A204.1 (cell line): ENCODE results near the gene LRRC1.

Source experiments
- FAIRE-seq: peaks from 2 replicates; lab custom pipeline; 2012; peaks lifted over from hg19 to GRCh38; lab: Jason Lieb, UNC

The LRRC1 gene

DNA sequence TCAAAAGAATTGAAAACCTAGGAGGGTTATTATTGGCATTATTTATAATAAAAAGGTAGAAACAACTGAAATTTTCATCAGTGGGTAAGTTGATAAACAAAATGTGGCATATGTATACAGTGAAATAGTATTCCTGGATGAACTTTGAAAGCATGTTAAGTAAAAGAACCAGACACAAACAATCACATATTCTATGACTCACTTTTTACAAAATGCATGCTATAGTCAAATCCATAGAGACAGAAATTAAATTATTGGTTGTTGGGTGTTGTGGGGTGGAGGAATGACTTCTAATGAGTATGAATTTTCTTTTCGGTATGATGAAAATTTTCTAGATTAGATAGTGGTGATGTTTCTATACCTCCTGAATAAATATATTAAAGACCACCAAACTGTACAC lies 94.6 kb downstream of the LRRC1 start:
- no peak for FAIRE-seq

DNA sequence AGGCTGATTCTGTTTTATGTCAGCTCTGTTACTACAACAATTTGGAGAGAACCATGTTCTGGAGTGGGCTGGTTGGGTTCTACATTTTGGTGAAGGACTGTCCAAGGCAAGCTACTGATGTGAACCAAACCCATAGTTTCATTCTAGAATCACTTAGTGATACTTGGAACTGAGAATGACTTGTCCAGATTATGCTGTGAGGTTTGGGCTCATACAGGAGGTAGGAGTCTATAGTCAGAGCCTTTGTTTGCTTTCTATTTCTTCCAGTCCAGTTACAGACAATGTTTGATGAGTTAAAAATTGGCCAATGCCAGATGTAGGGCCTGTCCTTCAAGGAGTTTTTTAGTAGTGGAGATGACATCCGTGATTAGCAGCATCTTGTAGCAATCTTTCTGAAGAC lies 97.9 kb downstream of the LRRC1 start:
- no peak for FAIRE-seq

DNA sequence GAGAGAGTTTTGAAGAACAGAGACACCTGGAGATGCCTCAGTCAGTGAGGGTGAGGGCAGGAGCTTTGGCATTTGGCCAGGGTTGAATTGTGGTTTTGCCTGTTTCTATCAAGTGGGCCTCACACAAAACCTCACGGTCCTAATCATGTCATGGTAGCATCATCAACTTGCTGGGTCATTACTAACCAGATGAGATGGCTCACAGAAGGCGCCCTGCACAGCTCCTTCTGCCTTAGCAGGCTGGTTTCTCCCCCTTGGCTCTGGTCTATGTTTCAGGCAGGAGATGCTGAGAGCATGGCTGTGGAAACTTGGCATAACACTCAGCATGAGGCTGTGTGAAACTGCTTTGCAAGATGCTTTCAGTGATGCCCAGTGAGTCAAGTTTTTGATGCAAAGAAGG lies 99.3 kb downstream of the LRRC1 start:
- no peak for FAIRE-seq

DNA sequence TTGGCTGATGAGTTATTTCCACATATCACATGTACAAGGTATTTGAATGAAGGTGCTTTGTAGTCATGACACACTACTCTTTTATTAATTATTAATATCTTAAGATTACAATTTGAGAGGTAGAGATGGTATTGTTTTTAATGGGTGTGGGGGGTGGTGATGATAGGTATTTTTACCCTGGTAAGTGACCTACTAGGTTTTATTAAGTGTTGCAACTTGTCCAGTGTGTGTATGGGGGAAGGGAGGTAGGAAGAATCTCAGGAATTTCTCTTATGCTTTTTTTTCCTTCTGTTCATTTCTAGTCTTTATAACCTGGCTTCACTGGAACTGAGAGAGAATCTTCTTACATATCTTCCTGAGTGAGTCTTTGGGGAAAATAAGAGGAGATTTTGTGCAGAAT lies 101.4 kb downstream of the LRRC1 start:
- FAIRE-seq, result no peak

DNA sequence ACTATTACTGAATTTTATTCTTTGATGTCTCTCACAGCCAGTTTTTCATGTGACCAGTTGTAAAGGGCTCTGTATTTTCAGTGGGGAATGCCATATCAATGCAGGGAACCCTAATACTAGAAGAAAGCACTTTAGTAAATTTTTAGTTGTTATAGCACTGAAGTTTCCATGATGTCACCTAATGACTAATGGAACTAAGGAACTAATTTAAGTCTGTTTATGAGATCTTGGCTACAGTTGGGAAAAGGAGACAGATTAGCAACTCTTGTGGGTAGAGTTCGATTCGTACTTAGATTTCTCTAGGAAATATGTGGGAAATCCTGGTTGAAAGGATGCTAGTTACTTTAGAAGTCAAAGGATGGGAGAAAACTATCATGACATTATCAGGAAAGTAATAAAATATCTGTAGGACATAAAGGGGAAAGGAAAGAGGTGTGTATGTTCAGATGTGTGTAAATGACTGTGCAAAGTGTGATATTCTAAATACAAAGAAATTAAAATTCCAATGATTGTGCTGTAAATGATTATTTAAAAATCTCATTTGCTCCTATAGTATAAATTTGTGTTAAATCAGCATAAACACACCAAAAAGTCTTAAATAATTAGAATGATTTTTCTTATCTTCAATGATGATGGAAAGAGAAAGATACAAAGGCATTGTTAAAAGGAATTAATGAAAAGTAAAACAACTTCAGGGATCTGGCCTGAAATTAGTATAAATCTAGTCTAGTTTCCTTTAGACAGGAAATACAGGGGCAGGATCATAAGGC lies 103.4 kb downstream of the LRRC1 start:
- FAIRE-seq, result no peak

DNA sequence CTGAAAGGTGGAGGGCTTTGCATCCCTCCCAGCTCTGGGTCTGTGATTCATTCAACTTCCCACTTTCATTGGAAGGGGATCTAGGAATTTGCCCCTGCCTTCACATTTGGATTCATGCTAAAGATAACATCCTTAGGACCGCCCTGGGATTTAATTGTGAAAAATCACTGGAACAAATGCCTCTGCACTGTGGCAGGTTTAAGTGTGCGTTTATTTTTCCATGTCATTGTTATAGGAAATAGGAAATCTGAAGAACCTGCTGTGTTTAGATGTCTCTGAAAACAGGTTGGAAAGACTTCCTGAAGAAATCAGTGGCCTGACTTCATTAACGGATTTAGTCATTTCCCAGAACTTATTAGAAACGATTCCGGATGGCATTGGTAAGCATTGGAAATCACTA lies 104.7 kb downstream of the LRRC1 start:
- no peak for FAIRE-seq

DNA sequence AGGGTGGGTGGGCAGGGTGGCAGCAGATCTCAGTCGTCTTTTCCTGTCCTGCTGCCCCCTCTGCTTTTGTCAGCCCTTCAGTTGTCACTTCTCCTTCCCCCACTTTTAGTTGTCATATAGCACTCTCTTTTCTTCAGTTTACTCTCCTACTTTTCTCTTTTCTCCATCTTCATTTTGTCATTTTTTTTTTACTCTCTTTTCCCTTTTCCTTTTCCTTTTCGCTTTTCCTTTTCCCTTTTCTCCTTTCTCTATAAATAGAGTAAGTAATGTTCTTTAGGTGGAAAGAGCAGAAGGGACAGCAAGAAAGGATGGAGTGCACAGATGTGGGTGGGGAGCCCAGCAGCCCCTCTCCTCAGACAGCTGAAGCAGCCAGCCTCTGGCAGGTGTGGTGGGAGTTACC lies 108.6 kb downstream of the LRRC1 start:
- FAIRE-seq, result no peak

DNA sequence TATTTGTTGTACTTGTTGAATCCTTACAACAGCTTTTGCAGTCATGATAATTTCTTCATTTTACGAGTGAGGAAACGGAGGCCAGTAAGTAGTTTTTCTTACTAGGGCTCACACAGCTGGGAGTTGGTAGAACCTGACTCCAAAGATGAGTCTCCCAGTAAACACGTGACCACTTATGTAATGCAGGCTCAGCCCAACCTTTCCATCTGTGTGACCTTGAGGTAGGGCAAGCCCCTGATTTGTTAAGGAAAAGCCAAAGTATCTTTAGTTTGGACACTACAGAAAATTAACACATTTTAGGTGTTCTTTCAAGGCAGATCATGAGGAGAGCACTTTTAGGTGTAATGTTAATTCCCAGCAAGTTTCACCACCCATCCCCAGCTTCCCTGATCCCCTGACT lies 111.3 kb downstream of the LRRC1 start:
- no peak for FAIRE-seq

DNA sequence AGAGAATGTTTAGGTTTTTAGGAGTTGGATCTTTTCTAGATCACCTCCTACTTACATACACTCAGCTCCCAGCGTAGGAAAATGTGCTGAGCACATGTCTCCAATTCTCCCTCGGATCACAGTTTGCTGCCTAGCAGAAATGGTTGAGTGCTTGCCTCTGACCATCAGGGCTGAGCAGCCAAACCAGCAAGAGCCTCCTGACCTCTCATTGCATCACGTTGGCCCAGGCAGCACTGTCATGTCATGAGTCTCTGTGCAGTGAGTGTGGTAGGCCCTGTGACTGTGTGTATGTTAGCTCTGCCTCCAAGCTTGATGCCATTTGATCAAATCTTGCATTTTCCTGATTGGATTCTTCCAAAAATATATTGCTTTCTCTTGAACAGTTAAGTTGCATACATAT lies 112.0 kb downstream of the LRRC1 start:
- no peak for FAIRE-seq

DNA sequence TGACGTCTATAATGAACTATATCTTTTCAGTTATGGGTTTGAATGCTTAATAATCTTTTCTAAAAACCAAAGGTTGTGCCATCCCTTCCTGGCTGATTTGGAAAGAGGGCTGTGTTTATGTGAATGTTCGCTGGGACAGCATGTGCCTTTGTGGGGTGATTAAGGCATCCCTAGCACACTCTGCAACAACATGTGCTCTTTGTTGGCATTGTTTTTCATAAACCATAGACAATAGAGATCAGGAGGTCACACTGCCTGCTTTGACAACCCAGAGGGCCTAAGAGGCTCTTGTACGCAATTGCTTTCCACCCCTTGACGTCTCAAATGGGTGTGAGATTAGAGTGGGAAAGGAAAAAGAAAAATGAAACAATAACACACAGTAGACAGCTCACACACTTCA lies 116.0 kb downstream of the LRRC1 start:
- FAIRE-seq, result no peak

DNA sequence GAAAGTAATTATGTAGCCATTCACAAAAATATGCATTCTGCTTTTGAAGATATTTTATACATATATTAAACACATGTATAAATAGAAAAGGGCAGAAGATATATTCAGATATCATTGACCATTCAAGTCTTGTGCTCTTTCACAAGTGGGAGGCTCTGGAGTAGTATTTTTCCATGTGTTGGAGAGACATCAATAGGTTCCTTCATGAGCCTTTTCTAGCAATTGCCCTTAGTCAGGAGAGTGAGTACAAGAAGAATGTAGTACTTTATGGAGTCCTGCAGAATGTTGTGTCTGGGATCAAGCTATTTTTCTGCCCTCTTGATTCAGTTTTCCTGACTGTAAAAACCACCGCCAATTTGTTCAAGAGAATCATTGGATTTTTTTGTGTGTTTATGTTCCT lies 117.9 kb downstream of the LRRC1 start:
- no peak for FAIRE-seq

DNA sequence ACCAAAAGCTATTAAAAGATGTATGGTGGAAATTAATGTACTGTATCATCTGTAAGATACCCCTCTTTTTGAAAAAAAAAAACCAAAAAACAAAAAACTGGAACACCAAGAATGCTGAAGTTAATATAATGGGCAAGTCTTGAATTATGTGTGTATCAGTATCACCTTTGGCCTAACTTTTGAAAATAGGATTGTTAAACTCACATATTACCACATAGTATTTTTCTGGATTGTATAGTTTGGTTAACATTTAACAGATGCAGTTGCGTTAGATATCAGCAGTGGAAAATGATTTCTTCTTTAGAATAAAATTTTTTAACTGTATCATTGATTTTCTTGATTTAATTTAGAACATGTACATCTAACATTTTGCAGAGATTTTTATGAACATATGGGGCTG lies 118.5 kb downstream of the LRRC1 start:
- FAIRE-seq, result no peak

DNA sequence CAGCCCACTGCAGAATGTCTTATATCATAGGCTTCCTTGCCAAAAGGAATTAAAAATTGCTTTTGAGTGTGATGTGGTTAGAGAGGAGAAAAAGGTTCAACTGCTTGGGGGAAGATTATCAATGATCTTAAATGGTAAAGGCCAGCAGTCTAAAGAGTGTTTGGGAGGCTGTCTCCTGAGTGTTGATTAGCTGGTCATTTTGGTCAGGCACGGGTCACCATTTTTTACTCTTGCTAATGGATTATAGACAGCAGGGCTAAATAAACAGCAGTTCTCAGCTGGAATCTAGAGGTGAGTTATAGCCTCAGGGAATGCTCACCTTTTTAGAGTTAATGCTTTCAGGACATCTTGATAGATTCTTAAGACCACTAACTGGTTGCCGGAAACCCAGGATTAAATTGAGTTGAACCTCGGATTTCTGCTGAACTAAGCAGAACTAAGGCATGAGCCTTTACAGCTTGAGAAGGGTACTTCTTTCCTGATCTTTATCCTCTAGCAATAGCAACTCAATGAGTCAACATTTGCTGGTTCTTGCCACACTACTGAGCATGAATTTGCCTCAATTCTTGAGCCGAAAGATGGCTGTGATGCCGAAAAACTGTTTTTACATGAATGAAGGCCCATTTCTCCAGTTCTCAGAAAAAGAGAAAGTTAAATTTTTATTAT lies 120.4 kb downstream of the LRRC1 start:
- FAIRE-seq, result no peak

DNA sequence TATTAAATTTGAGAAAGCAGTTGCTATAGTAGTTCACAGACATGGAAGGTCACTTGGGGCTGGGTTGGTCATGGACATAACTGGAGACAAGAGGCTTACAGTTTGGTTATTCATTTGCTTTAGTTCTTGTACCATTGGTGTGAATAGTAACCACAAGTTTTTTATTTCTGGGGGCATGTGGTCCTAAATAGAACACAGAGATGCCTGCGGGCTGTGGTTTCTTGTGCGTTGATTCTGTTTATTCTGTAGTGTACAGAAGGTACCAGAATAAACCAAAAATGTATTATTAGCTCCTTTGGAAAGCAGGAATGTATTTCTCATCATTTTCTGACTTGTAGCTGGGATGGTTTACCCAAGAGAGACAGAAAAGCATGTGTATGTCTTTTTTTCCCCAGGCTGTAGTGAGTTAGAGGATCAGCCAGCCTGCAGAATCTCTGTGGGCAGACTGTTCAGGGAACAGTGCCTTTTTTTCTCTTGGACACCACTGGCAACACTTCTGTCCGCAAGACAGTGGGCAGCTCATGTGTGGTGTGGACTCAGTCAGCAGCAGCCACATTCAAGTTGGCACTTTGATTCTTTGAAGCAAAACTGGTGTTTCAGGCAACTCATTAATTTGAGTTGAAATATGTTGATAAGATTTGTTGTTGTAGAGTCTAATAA lies 122.1 kb downstream of the LRRC1 start:
- no peak for FAIRE-seq

DNA sequence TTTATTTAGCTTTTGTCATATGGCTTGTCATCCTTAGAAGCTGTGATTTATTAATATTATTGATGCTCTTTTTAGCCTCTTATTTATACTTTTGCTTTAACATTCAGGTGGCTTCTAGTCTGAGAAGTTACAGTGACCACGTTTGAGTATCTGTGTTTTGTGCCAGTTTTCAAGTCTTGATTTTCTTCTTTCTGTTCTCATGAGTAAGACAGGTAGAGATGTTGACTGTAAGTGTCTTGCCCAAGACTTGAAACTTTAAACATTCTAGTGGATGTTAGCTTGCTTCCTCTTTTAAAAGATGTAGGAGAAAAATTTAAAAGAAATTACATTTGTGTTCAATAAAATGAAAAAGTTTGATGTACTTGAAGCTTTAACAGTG lies 122.6 kb downstream of the LRRC1 start:
- FAIRE-seq, result no peak

DNA sequence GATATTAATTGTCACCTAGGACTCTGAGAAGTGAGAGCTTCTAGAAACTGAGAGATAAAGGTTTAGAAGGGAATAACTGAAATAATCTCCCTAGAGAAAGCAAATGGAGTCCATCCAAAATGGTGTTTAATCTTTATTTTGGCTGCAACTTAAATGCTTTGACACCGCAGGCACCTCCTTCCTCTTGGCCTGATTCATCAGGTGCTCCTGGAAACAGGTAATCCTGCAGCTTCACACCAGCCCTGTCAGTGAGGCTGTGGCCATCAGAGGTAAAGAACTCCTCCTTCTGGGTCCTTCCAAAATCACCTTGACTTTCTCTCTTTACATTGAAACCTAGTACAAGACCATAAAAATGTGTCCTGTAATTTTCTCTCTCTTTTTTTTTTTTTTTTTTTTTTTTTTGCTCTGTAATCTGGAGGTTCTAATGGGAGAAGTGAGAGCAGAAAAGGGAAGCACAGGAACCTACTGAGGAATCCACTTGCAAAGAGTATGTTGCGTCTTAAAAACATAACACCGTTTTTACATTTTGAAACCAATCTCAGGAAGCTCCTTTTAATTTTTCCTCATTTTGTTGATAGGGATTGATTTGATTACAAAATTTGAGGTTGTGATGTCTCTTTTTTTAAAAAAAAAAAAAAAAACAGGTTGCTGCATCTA lies 124.2 kb downstream of the LRRC1 start:
- FAIRE-seq, result no peak

DNA sequence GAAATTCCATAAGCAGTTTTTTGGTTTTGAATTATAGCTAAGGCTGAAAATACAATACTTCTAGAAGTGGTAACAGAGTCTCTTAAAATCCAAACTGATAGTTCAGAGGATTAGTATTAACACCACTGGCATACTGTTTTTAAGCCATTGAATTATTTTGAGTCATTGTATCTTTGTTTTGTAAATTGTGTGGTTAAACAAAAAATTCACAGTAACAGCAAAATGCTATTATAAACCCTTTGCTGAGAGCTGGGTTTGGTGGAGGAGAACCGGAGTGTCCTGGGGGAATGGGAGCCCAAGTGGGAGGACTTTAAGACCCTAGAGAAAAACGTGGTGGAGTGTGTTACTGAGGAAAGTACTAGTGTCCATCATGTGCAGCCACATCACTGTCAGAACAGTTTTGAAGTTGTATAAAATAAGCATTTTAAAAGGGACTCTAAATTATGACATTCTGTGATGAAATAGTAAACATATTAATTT lies 125.1 kb downstream of the LRRC1 start:
- FAIRE-seq, result no peak

DNA sequence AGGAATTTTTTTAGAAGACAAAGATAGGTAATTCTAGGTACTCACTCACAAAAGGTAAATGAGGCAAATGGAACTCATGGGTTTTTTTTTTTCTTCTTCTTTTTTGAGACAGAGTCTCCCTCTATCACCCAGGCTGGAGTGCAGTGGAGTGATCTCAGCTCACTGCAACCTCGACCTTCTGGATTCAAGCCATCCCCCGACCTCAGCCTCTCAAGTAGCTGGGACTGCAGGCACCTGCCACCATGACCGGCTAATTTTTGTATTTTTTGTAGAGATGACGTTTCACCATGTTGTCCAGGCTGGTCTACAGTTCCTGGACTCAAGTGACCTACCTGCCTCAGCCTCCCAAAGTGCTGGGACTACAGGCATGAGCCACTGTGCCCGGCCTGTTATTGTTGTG lies 126.1 kb downstream of the LRRC1 start:
- FAIRE-seq, result no peak

DNA sequence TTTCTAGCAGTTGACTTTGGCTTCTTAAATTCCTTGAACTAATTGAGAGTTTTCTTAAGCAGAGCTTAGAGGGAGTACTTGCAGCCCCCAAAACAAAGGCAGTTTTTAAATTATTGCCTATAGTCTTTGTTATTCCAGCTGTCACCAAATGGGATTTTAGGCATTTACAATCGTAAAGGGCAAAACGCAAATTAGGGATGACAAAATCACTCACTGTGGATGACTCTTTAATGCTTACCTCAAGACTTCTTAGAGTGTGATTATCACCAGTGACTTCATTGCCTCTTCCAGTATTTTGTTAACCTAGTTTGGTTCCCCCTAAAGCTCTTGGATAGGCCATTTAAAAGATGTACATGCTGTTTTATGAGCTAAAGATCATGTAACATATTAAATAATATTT lies 126.8 kb downstream of the LRRC1 start:
- FAIRE-seq, result no peak

DNA sequence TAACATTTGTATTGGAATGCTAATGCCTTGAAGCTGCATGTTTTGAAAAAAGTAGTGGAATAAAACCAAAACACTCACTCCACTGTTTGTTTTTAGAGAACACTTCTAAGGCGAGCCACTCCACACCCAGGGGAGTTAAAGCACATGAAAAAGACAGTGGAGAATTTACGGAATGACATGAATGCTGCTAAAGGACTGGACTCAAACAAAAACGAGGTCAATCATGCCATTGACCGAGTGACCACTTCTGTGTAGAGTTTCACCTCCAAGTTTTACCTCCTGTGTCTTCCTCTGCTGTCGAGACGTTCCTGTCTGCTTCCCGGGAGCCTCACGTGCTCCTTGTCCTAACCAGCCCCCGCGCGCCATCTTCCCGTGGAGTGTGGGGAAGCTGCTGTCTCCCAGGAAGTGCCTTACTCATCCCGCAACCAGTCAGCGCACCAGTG lies 127.8 kb downstream of the LRRC1 start:
- no peak for FAIRE-seq

DNA sequence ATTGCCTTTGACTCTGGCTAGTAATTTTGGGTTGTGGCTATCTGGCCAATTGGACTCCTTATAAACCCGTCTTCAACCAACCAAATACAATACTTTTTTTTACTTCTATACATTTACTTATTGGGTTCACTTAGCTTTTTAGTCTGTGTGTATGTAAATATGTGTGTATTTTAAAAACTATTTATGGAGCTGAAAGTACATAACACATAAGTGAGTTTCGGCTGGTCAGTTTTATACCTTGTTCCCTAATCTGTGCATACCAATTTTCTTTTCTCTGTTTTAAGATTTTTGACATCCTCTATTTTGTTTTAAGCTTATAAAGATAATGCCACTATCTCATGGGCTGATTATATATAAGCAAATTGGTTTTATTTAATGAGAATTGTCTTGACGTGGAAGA lies 129.5 kb downstream of the LRRC1 start:
- FAIRE-seq, result no peak

DNA sequence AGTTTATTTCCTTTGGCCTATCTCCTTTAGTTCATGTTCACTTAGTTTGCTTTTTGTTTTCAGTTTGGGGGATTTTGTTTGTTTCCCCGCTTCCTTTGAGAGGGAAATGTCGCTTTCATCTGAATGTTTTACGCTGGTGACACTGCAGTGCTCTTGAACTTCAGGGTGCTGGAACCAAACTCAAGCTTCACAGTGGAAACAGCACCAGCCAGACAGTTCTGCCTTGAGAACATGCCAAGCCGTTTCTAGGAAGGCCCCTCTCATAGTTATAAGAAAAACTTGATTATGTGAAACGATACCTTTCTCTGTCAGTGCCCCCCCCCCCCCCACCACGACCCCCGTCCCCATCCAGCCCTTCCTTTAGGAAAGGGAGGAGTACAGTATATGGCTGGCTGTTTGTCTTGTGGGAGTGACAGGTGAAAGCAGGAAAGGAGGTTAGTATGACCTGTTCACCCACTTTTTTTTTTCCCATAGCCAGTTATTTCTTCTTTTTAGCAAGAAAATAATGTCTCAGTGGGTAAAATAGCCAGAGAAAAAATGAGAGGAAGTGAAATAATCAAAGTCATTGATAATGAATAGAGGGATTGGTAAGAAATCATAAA lies 130.1 kb downstream of the LRRC1 start:
- no peak for FAIRE-seq

DNA sequence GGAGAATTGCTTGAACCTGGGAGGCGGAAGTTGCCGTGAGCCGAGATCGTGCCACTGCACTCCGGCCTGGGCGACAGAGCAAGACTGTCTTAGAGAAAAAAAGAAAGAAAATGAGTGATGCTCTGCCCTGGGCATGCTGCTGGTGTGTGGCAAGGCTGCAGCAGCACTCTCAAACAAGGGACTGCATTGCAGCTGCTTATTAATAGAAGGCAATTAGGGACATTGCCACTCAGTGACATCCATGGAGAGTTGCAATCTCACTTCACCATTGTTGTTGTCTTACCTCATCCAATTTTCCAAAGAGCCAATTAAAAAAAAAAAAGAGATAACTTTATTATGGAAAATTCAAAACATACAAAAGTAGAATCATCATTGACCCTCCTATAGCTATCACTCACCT lies 131.1 kb downstream of the LRRC1 start:
- no peak for FAIRE-seq
